HepG2 (cell line): ENCODE data around the gene DPPA2. TPM values are rescaled to one million over a fixed set of nuclear protein-coding genes. Genes with fewer than 3 reads are reported as not detected.

Experiments used
- ATAC-seq: fragments of 200-7000 bp; cut with Tn5 transposase; 3 replicates; pipeline ENCODE4 v1.9.1; 2020; ENCODE audit warnings: mild to moderate bottlenecking, moderate library complexity
- BruUV-seq: library from RNA; stranded (reverse); fragments of 400-500 nt; replicated peaks from 2 replicates; lab custom pipeline; 2021; lab: Mats Ljungman, UMichigan
- CTCF ChIA-PET: fragments of 300-600 bp; formaldehyde crosslinking; extraction: SDS; loops from one replicate; lab custom pipeline; 2021; ENCODE audit warnings: low total read pairs, inconsistent platforms, low intra/inter-chr PET ratio; lab: Yijun Ruan, JAX
- POLR2A ChIA-PET: fragments of 350-600 bp; sonication (Branson Sonifier 250); formaldehyde crosslinking; loops from one replicate; lab custom pipeline; 2020; ENCODE audit warnings: antibody characterized with exemption, inconsistent platforms; lab: Yijun Ruan, JAX
- DNase-seq: peaks from one replicate; pipeline ENCODE4 v3.0.0-alpha.2; 2015; ENCODE audit warnings: low spot score
- FAIRE-seq: peaks from 3 replicates; lab custom pipeline; 2011; peaks lifted over from hg19 to GRCh38; lab: Jason Lieb, UNC
- H2AFZ ChIP-seq: one replicate; pipeline ENCODE4 v1.6.1; 2011; ENCODE audit warnings: low read length, inconsistent platforms
- H3K27ac ChIP-seq: fragments of 300-600 bp; 3 replicates; pipeline ENCODE4 v1.8.0; 2011; ENCODE audit warnings: mixed run types, mild to moderate bottlenecking, mixed read lengths, low read length, inconsistent platforms; ENCODE audit not compliant: insufficient read depth; ENCODE audit errors: extremely low read length
- H3K27me3 ChIP-seq, 2 experiments: fragments of 200-600 bp in 1 of 2; 2 replicates in 1 of 2; 3 replicates in 1 of 2; pipeline versions ENCODE4 v1.6.0 to v1.8.0; 2011; ENCODE audit warnings: low read length in 2 of 2, mild to moderate bottlenecking in 2 of 2, moderate library complexity in 2 of 2, inconsistent platforms in 1 of 2; ENCODE audit not compliant: insufficient read depth in 2 of 2, control insufficient read depth in 1 of 2
- H3K36me3 ChIP-seq, 2 experiments: fragments of 200-600 bp in 1 of 2; replicated peaks in 1 of 2; 2 replicates in 1 of 2; 3 replicates in 1 of 2; pipeline versions ENCODE4 v1.5.1 to v1.8.0; 2011; ENCODE audit warnings: low read length in 2 of 2, inconsistent platforms in 1 of 2; ENCODE audit not compliant: insufficient read depth in 2 of 2, control insufficient read depth in 1 of 2
- H3K4me1 ChIP-seq: 2 replicates; pipeline ENCODE4 v1.5.1; 2012; ENCODE audit warnings: low read length, inconsistent platforms; ENCODE audit not compliant: insufficient read depth
- H3K4me2 ChIP-seq: 2 replicates; pipeline ENCODE4 v1.6.0; 2011; ENCODE audit warnings: low read depth, low read length, inconsistent platforms
- H3K4me3 ChIP-seq, 3 experiments: fragments of 200-600 bp in 1 of 3; sonication (generic), shearing (Covaris generic) in 1 of 3; replicated peaks in 1 of 3; 2 replicates each; pipeline ENCODE4 v1.5.1; 2011 to 2016; ENCODE audit warnings: low read length in 3 of 3, inconsistent platforms in 2 of 3, low read depth in 2 of 3, mild to moderate bottlenecking in 2 of 3, control low read depth in 1 of 3, mixed read lengths in 1 of 3; ENCODE audit not compliant: insufficient read depth in 1 of 3
- H3K79me2 ChIP-seq: one replicate; pipeline ENCODE4 v1.6.1; 2011; ENCODE audit warnings: low read length, inconsistent platforms; ENCODE audit not compliant: insufficient read depth
- H3K9ac ChIP-seq: 2 replicates; pipeline ENCODE4 v1.6.0; 2011; ENCODE audit warnings: mild to moderate bottlenecking, low read depth, low read length, inconsistent platforms; ENCODE audit not compliant: insufficient read depth
- H3K9me3 ChIP-seq: 2 replicates; pipeline ENCODE4 v1.5.1; 2012; ENCODE audit warnings: mild to moderate bottlenecking, low read length
- H4K20me1 ChIP-seq: 2 replicates; pipeline ENCODE4 v1.6.0; 2011; ENCODE audit warnings: inconsistent platforms, mild to moderate bottlenecking, low read length, moderate library complexity; ENCODE audit not compliant: insufficient read depth
- EHMT2 ChIP-seq: fragments of 200-600 bp; sonication (generic); IDR thresholded peaks from 2 replicates; pipeline ENCODE4 v1.7.0; 2017; ENCODE audit warnings: antibody characterized with exemption, low read depth, low read length, borderline replicate concordance
- MEF2D ChIP-seq: sonication (generic); formaldehyde crosslinking; IDR thresholded peaks from 2 replicates; pipeline ENCODE4 v1.5.1; 2020; ENCODE audit warnings: mild to moderate bottlenecking, missing genetic modification reagents
- MIXL1 ChIP-seq: IDR thresholded peaks from 2 replicates; pipeline ENCODE4 v1.6.1; 2016
- POLR2G ChIP-seq: fragments of 200-400 bp; formaldehyde crosslinking; IDR thresholded peaks from 2 replicates; pipeline ENCODE4 v1.6.1; 2018; ENCODE audit warnings: mild to moderate bottlenecking, low read depth, low read length, moderate library complexity
- RXRA ChIP-seq: sonication (generic); formaldehyde crosslinking; IDR thresholded peaks from 2 replicates; pipeline ENCODE4 v1.5.1; 2020; ENCODE audit warnings: missing genetic modification reagents
- SMYD3 ChIP-seq: sonication (generic); formaldehyde crosslinking; IDR thresholded peaks from 2 replicates; pipeline ENCODE4 v1.8.1; 2023; ENCODE audit warnings: mild to moderate bottlenecking, missing genetic modification reagents
- STAG1 ChIP-seq: sonication (generic); formaldehyde crosslinking; IDR thresholded peaks from 2 replicates; pipeline ENCODE4 v1.4.0; 2020; ENCODE audit warnings: missing genetic modification reagents
- YEATS2 ChIP-seq: sonication (generic); formaldehyde crosslinking; IDR thresholded peaks from 2 replicates; pipeline ENCODE4 v1.4.0; 2020; ENCODE audit warnings: missing genetic modification reagents, borderline replicate concordance
- ZFP36 ChIP-seq: fragments of 150-350 bp; IDR thresholded peaks from 2 replicates; pipeline ENCODE4 v1.6.1; 2018; ENCODE audit warnings: borderline replicate concordance, low read length, low read depth; ENCODE audit not compliant: partially characterized antibody
- ZMYM3 ChIP-seq: sonication (generic); formaldehyde crosslinking; IDR thresholded peaks from 2 replicates; pipeline ENCODE4 v1.5.1; 2020; ENCODE audit warnings: mild to moderate bottlenecking, missing genetic modification reagents
- ZNF34 ChIP-seq: sonication (generic); formaldehyde crosslinking; IDR thresholded peaks from 2 replicates; pipeline ENCODE4 v1.4.0; 2020; ENCODE audit warnings: mild to moderate bottlenecking, missing genetic modification reagents, borderline replicate concordance
- ZNF512B ChIP-seq: sonication (generic); formaldehyde crosslinking; IDR thresholded peaks from 2 replicates; pipeline ENCODE4 v1.5.1; 2020; ENCODE audit warnings: missing genetic modification reagents, mild to moderate bottlenecking, borderline replicate concordance
- ZNF83 ChIP-seq: sonication (generic); formaldehyde crosslinking; IDR thresholded peaks from 2 replicates; pipeline ENCODE4 v1.4.0; 2020; ENCODE audit warnings: missing genetic modification reagents, mild to moderate bottlenecking, borderline replicate concordance
- ZSCAN20 ChIP-seq: sonication (generic); formaldehyde crosslinking; IDR thresholded peaks from 2 replicates; pipeline ENCODE4 v1.4.0; 2020; ENCODE audit warnings: missing genetic modification reagents, mild to moderate bottlenecking, borderline replicate concordance
- ZSCAN30 ChIP-seq: sonication (generic); formaldehyde crosslinking; IDR thresholded peaks from 2 replicates; pipeline ENCODE4 v1.5.0; 2020; ENCODE audit warnings: mild to moderate bottlenecking, missing genetic modification reagents
- WGBS: methylation state at CpG from one replicate; pipeline ENCODE4 v1.1.6; 2017; ENCODE audit warnings: low lambda C conversion rate; 5-methylcytosine and 5-hydroxymethylcytosine counted together
- in situ Hi-C: cut with HindIII; loops from 2 replicates; pipeline ENCODE4 v1.10.0; 2017; ENCODE audit warnings: low pct_unique_long_range_greater_than_20kb; ENCODE audit not compliant: extremely low pct_ligation_motif_present
- intact Hi-C: fragments of 100-400 bp; cut with micrococcal nuclease; formaldehyde crosslinking; loops from one replicate; pipeline ENCODE4 v1.10.0; 2022; ENCODE audit not compliant: unreplicated experiment
- polyA plus RNA-seq, 8 experiments: library from polyadenylated mRNA; depleted of rRNA in 3 of 8; stranded (reverse) in 7 of 8; unstranded in 1 of 8; fragments of >200 nt; fragmentation: Illumina TruSeq in 4 of 8; extraction: Trizol in 4 of 8; gene quantifications; 2 replicates each; pipeline versions ENCODE4 v1.2.1 to v1.2.3, GENCODE V29; 2011 to 2016; ENCODE audit warnings: low read depth in 4 of 8, missing spikeins in 1 of 8, mixed read lengths in 1 of 8; ENCODE audit not compliant: insufficient read depth in 1 of 8
- total RNA-seq, 5 experiments: library from RNA; depleted of rRNA; stranded (reverse); fragments of >200 nt; fragmentation: Illumina TruSeq; extraction: Trizol; gene quantifications; 2 replicates each; pipeline ENCODE4 v1.2.3, GENCODE V29; 2016; ENCODE audit warnings: low read depth in 1 of 5

DPPA2 gene
- total and polyA plus RNA-seq, 2 of the 13 experiments (the other 11 are each of a cell fraction or from before 2014, with no cell fraction given), result not detected

DNA sequence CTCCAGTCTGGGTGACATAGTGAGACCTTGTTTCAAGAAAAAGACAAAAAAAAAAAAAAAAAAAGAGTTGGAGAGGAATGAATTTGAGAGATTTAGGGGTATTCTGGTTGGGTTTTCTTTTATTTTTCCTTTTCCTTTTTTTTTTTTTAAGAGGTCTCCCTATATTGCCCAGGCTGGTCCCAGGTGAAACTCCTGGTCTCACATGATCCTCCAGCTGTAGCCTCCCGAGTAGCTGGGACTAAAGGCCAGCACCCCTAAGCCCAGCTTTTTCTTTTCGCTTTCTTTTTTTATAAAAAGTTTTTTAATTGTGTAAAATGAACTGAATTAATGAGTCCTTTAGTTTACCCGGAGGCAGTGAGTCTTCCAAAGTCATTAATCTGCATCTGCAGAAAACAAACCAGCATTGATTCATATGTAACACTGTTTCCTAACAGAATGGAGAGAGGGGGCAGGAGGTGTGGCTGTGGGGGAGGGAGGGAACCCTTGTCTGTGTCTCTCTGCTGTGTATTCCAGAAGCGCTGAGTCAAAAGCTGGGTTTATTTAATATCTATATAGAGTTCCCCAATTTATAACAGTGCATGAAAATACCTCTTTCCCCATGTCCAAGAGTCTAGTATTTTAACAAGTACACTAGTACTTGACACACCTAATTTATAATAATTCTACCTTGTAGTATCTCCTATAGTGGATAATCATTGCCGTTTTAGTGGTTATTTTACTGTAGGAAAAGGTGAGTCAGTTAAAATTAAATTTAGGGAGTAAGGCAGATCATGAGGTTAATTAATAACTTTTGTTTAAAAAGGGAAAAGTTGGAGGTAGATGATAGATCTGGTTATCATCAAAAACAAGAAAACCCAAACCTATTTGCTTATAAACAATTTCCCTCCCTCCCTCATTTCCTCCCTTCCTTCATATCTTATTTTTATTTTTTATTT lies 23.7 kb upstream of the DPPA2 start (continued):
- TF ChIP-seq STAG1 (no peak), MEF2D (CRISPR knock-in tag) (no peak)
- TF ChIP-seq, all 625 proteins: peak for 0

- Histone ChIP-seq H3K4me3 (no peak overlapping the region), H4K20me1 (no peaks in the 10 kb centered on the region), H3K9me3 (no peaks in the 10 kb centered on the region)
- WGBS, result 53% methylated on average over 3 of the region's 3 CpGs
- no TSS peak for BruUV-seq
- TF ChIP-seq ZNF83 (no peak), YEATS2 (CRISPR knock-in tag) (no peak), ZNF34 (no peak), ZSCAN20 (CRISPR knock-in tag) (no peak), ZMYM3 (CRISPR knock-in tag) (no peak), RXRA (no peak), POLR2G (no peak), ZFP36 (no peak), SMYD3 (CRISPR knock-in tag) (no peak), EHMT2 (no peak), MIXL1 (CRISPR knock-in tag) (no peak), ZNF512B (CRISPR knock-in tag) (no peak), ZSCAN30 (no peak)
- TF ChIP-seq, all 625 proteins: peak for 0
- DNase-seq (no peak), ATAC-seq (no peak), FAIRE-seq (no peak)
- H2AFZ ChIP-seq, result no peak overlapping the region
- H3K4me1 ChIP-seq, result 0 out of 2 replicates have a peak, but pooled peaks cover 8% of the 10 kb centered on the region
- CTCF ChIA-PET, result no interaction called here
- no peaks in the 10 kb centered on the region for H3K27me3 ChIP-seq
- H3K79me2 ChIP-seq, result no peaks in the 10 kb centered on the region
- H3K27ac ChIP-seq, result no peak overlapping the region
- POLR2A ChIA-PET, result no interaction called here
- in situ Hi-C loops, result no loop called here
- H3K4me2 ChIP-seq, result no peak overlapping the region
- no peaks in the 10 kb centered on the region for H3K36me3 ChIP-seq
- intact Hi-C loops, result no loop called here
- no peak overlapping the region for H3K9ac ChIP-seq
These were observed 22.9 kb upstream of the DPPA2 start for GRCh38 chr3:109339197-109339596.
